CD1c-positive myeloid dendritic cell (primary cell): ENCODE measurements around the gene ZNF433.
"Not testable (repeated sequence)": the region's sequence is repeated elsewhere in the genome, so short reads cannot be mapped to it uniquely, and the experiment has no call there.

Source experiments
- DNase-seq: peaks from one replicate; pipeline ENCODE4 v3.0.0-alpha.2; 2016; ENCODE audit errors: extremely low spot score

The ZNF433 gene

DNA sequence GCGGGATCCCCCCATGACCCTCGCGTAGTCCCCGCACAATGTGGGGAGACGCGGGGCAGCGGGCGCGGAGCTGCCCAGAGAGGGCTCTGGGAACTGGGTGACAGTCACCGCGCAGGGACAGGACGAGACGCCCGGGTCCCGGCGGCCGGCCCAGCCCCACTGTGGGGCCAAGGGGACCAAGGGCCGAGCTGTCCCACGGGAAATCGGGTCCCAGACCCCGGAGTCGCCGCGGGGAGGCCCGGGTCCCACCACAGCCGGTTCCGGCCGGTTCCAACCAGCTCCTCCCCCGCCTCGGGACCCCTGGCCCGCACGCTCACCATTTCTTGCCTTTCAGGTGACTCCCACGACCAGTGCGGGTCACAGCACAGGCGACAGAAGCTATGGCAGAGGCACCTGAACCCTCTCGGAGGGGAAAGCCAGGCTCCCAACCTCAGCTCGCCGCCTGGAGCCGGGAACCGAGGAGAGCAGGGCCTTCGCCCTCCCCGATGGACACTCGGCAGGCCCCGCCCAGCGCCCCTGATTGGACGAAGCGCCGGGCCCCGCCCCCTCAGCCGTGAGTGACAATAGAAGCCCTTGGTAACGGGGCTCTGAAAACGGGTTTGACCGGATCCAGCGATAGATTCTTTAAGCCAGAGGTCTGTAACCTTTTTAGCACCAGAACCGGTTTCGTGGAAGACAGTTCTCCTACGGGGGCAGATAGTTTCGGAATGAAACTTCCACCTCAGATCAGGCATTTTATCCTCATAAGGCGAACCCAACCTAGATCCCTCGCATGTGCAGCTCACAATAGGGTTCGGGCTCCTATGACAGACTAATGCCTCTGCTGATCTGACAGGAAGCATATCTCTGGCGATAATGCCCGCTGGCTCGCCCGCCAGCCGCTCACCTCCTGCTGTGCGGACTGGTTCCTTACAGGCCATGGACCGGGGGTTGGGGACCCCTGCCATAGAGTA is at the start of gene ZNF433:
Gene ZNF433, minus strand, starts transcription at position 460 of the 953 bp plus-strand sequence. Its CDS starts 140 bp downstream, at position 320.
- peak; percentile 78 for DNase-seq

DNA sequence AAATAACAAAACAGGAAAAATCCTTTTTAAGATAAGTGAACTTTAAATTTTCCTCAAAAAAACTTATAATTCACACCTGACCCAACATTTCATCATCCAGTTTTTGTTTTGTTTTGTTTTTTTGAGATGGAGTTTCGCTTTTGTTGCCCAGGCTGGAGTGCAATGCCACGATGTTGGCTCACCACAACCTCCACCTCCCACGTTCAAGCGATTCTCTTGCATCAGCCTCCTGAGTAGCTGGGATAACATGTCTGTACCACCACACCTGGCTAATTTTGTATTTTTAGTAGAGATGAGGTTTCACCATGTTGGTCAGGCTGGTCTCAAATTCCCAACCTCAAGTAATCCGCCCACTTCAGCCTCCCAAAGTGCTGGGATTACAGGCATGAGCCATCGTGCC is 47.9 kb upstream of the ZNF433 start:
- not testable (repeated sequence) for DNase-seq

DNA sequence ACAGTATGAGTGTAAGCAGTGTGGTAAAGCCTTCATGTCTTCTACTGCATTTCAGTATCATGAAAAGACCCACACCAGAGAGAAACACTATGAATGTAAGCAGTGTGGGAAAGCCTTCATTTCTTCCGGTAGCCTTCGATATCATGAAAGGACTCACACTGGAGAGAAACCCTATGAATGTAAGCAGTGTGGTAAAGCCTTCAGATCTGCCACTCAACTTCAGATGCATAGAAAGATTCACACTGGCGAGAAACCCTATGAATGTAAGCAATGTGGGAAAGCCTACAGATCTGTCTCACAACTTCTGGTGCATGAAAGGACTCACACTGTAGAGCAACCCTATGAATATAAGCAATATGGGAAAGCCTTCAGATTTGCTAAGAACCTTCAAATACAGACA is 41.9 kb upstream of the ZNF433 start:
- no peak for DNase-seq

DNA sequence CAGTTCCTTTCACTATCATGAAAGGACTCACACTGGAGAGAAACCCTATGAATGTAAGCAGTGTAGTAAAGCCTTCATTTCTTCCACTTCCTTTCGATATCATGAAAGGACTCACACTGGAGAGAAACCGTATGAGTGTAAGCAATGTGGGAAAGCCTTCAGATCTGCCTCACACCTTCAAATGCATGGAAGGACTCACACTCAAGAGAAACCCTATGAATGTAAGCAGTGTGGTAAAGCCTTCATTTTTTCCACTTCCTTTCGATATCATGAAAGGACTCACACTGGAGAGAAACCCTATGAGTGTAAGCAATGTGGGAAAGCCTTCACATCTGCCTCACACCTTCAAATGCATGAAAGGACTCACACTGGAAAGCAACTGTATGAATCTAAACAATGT is 40.9 kb upstream of the ZNF433 start:
- not testable (repeated sequence) for DNase-seq

DNA sequence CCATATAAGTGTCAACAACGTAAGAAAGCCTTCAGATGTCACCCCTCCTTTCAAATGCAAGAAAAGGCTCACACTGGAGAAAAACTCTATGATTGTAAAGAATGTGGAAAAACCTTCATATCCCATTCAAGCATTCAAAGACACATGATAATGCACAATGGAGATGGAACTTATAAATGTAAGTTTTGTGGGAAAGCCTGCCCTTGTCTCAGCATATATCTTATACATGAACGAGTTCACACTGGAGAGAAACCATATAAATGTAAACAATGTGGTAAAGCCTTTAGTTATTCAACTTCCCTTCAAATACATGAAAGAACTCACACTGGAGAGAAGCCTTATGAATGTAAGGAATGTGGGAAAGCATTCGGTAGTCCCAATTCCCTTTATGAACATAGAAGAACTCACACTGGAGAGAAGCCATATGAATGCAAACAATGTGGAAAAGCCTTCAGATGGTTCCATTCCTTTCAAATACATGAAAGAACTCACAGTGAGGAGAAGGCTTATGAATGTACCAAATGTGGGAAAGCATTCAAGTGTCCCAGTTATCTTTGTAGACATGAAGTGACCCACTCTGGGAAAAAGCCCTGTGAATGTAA is 40.2 kb upstream of the ZNF433 start:
- DNase-seq = no peak

DNA sequence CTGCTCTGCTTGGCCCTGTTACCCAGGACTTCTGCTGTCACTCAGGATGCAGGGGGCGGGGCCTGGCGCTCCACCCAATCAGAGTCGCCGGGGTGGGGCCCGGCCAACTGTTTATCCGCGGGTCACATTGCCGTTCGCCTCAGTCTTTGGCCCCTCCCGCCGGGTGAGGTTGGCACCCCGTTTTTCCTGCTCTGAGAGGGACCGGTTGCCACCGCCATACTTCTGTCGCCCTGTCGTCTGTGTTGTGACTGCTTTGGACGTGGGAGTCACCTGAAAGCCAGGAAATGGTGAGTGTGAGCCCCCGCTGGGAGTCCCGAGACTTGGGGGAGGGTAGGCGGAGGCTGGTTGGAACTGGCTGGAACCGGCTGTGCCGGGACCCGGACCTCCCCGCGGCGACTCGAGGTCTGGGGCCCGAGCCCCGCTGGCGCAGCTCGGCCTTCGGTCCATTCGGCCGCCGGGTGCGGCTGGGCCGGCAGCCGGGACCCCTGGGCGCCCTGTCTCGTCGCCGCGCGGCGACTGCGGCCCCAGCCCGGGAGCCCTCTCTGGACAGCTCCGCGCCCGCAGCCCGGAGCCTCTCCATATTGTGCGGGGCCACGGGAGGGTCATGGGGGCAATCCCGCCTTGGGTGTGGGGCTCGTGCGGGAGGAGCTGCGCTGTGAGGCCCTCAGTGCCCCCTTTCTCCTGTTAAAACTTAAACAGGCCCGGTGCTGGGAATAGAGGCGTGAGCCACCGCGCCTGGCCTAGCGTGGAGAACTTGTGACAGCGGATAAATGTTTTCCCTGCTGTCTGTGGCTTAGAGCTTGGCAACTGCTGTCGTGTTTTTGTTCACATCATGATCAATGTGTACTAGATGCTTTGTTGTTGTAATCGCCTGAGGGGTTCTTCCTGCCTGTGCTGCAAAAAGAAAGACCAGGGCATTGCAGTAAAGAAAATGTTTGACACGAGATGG is 29.4 kb upstream of the ZNF433 start, which contains the start of gene ZNF844:
Gene ZNF844, plus strand, starts transcription at position 142 of the 949 bp plus-strand sequence. Its CDS starts 143 bp downstream, at position 285.
- DNase-seq = peak; percentile 95

DNA sequence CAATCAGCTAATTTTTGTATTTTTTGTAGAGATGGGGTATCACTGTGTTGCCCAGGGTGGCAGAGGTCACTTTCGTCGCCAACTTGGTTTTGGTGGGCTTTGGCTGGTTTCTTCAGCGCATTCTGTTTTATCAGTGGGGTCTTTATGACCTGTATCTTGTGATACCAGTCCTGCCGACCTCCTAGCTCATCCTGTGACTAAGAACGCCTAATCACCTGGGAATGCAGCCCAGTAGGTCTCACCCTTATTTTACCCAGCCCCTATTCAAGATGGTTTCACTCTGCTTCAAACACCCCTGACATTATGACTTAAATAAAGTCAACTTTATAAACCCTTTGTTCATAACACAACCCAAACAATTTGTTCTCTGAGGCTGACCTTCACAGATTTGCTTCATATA is 20.3 kb upstream of the ZNF433 start:
- no peak for DNase-seq

DNA sequence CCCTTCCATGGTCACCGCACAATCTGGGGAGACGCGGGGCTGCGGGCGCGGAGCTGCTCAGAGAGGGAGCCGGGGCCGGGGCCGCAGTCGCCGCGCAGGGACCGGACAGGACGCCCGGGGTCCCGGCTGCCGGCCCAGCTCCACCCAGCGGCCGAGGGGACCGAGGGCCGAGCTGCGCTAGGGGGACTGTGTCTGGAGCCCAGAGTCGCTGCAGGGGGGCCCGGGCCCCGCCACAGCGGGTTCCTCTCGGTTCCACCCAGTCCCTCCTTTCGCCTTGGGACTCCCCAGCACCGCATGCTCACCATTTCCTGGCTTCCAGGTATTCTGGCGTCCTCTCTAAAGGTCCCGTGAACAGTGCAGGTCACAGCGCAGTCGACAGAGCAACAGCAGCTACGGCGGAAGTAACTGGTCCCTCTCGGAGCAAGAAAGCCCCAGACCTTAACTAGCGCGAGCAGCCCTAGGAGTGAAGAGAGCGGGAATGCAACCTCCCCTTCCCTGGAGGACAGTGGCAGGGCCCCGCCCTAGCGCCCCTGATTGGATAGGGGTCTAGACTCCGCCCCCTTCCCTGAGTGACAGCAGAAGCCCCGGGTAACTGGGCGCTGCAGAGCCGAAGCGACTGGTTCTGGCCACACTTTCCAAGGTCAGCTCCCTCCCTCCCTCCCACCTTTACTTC is 17.2 kb upstream of the ZNF433 start, which contains the start of gene ZNF878:
Gene ZNF878, minus strand, starts transcription at position 465 of the 673 bp plus-strand sequence. Its CDS starts 160 bp downstream, at position 305.
- DNase-seq = peak; percentile 53

DNA sequence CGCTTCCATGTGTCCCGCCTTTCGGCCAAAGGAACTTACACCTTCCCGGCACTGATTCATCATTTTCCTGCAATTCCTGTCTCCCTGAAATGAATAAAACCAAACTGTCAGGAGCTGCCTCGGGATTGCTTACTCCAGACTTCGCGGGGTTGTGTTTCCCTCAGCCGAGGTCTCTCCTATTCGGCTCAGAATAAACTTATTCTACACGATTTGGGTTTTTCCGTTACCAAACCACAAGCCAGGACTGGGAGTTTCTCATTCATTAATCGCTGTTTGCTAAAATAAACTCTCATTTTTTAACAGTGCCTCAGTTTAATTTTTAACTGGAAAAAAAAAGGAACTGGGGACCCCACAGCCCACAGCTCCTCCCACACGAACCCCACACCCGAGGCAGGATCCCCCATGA is 16.6 kb upstream of the ZNF433 start:
- DNase-seq = no peak

DNA sequence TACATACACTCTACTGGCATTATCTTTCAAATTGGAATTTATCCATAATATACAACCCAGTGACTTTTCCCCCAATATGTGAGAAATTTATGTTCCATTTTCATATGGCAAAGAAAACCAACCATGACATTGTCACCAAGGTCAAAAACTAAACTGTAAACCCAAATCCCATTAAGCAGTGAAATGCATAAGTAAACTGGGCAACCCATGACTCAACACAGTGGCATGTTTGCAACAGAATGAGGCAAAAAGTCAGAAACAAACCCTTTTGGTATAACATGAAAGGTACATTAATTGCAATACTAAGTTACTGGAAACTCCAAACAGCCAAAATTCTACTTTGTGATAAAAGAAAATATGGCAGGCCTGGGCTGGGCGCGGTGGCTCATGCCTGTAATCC is 12.4 kb upstream of the ZNF433 start:
- DNase-seq = no peak

DNA sequence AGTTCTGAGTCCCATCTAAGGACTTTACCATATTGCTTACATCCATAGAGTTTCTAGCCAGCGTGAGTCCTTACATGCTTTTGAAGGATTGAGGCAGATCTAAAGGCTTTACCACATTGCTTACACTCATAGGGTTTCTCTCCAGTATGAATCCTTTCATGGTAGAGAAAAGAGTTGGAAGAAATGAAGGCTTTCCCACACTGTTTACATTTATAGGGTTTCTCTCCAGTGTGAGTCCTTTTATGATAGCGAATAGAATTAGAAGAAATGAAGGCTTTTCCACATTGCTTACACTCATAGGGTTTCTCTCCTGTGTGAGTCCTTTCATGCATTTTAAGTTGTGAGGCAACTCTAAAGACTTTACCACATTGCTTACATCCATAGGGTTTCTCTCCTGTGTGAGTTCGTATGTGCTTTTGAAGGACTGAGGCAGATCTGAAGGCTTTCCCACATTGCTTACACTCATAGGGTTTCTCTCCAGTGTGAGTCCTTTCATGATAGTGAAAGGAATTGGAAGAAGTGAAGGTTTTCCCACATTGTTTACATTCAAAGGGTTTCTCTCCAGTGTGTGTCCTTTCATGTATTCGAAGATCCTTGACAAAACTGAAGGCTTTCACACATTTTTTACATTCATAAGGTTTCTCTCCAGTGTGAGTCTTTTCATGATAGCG is 8.4 kb upstream of the ZNF433 start:
- DNase-seq = no peak

DNA sequence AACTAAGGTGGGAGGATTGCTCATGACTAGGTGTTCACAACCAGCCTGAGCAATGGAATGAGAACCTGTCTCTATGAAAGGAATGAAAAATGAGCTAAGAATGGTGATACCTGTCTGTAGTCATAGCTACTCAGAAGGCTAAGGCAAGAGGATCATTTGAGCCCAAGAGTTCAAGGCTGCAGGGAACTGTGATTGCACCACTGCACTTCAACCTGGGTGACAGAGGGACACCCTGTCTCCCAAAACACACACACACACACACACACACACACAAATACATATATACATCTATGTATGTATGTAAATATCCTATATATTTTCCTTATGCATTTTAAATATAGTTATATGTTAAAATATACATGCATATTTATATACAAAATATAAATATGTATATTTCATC is 7.4 kb upstream of the ZNF433 start:
- no peak for DNase-seq

DNA sequence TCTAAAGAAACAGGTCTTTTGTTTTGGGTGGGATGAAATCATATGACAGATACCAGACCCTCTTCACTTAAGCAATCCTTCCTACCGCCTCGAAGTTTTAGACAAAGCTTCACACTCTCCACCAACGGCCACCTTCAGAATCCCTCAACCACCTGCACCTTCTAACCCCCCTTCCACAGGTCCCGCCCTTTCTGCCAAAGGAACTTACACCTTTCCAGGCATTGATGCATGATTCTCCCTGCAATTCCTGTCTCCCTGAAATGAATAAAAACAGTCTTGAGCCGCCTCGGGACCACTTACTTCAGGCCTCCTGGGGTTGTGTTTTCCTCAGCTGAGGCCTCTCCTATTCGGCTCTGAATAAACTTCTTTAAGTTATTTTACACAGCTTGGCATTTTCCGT is 859 bp downstream of the ZNF433 start:
- DNase-seq = no peak

DNA sequence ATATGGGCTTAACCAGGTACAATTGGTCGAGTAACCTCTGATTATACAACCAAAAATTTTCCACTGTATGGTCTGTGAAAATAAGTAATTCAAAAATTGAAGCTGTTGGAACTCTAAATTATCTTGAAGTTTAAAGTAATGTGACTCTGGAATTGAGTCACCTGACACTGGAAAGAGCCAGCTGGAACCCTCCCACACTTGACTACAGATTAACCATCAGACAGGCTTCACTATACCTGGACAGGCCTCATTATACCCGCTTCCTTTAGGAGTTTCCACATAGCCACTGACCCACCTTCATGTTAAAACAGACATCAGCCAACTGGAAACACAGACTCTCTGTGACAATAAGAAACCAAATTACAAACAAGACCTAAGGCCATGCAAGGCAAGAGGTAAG is 1.3 kb downstream of the ZNF433 start:
- no peak for DNase-seq

DNA sequence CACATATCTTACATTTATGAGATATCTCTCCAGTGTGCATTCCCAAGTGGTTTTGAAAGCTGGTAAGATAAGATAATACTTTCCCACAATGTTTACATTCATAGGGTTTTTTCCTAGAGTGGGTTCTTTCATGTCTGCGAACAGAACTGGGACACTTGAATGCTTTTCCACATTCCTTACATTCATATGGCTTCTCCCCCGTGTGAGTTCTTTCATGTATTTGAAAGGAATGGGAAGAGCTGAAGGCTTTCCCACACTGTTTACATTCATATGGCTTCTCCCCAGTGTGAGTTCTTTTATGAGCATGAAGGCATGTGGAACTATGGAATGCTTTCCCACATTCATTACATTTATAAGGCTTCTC is 19.7 kb downstream of the ZNF433 start:
- DNase-seq = no peak

DNA sequence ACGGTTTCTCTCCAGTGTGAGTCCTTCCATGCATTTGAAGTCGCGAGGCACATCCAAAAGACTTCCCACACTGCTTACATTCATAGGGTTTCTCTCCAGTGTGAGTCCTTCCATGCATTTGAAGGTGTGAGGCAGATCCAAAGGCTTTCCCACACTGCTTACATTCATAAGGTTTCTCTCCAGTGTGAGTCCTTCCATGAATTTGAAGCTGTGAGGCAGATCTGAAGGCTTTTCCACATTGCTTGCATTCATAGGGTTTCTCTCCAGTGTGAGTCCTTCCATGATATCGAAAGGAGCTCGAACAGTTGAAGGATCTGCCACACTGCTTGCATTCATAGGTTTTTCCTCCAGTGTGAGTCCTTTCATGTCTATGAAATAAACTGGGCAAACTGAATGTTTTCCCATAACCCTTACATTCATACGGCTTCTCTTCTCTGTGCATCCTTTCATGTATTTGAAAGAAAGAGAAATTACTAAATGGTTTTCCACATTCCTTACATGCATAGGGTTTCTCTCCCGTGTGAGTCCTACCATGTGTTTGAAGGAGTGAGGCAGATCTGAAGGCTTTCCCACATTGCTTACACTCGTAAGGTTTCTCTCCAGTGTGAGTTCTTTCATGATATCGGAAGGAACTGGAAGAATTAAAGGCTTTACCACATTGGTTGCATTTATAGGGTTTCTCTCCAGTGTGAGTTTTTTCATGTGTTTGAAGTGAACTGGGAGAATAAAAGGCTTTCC is 20.3 kb downstream of the ZNF433 start:
- DNase-seq = no peak

DNA sequence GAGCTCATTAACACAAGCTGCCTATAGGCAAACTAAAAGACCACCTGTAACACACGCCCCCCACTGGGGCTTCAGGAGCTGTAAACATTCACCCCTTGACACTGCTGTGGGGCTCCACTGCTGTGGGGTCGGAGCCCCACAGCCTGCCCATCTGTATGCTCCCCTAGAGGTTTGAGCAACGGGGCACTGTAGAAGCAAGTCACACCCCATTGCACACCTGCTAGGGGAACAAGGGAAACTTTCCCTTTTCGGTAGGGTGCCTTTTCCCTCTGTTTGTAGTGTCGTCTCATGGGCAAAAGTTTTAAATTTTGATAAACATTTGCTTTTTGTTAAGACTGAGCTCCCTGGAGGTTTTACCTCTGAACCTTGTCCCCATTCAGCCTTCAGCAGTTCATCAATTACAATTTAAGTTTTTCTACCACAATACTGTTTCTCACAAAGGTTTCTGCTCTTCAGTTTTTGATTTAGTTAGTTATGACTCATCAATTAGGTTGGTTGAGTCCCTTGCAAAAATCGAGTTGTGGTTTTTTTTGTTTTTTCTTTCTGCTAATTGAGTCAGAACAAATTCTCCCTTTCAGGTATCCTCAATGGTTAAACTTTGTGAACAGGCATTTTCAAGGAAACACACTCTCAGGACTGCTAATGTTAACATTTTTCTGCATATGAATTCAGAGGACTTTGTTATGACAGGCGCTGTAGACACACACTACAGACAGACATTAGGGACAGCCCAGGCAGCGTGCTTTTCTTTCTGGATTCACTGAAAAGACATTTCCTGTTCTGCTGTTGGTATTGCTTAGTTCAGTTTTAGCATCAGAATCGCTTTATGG is 35.1 kb downstream of the ZNF433 start:
- DNase-seq = no peak

DNA sequence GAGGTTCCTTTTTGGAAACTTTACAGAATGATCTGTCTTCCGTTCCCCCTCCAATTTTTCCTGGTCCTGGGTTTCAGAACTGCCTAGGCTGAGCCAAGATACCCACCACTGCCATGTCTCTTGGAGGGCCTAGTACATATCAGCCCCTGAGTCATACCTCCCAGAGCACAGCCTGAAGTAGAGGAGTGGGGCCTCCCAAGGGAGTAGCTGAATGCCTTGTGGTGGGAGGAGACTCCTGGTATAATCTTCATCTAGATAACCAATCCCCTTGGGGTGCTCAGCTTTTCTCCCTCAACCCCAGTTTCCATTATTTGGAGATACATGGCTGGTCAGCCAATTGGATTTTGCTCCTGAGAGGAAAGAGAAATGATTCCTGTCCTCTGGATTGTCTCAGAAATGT is 40.3 kb downstream of the ZNF433 start:
- DNase-seq = no peak

DNA sequence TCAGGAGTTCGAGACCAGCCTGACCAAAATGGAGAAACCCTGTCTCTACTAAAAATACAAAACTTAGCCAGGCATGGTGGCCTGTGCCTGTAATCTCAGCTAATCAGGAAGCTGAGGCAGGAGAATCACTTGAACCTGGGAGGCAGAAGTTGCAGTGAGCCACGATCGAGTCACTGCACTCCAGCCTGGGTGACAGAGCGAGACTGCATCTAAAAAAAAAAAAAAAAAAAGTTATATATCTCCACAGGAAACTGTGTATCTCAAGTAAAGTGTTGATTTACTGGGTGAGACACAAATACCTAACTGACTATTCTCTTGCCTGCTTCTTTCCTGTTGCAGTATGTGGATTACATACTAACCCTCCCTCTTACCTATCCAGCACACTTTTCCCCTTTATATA is 43.6 kb downstream of the ZNF433 start:
- DNase-seq = not testable (repeated sequence)
